ELR (cell line): ENCODE results near the gene MED25.
A peak's percentile ranks its signal among the peaks of the same experiment; 100 is the strongest.

Experiments
- DNase-seq: peaks from one replicate; pipeline ENCODE4 v3.0.0-alpha.2; 2015; ENCODE audit warnings: low read depth

The MED25 gene

GRCh38 chr19:49799271-49799797, 18.8 kb upstream of the MED25 start:
- no peak for DNase-seq

DNA sequence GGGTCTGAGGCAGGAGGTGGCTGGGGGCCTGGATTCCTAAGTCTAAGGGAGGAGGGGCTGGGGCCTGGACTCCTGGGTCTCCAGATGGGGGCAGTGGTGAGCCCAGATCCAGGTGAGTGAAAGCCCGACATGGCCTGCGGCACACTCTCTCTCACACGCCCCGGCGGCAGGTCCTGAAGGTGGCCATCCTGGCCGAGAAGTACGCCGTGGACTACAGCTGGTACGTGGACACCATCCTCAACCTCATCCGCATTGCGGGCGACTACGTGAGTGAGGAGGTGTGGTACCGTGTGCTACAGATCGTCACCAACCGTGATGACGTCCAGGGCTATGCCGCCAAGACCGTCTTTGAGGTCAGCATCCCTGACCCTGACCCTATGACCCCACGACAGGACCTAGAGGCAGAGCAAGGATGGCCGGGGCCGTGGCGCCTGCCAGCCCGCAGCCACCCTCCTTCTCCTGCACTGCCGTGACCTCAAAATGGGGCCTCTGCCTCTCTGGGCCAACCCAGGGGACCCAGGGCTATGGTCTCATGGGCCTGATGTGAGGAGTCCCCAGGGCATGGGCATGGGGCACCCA, 18.2 kb upstream of the MED25 start:
- no peak for DNase-seq

GRCh38 chr19:49800771-49801170, 17.3 kb upstream of the MED25 start:
- no peak for DNase-seq

DNA sequence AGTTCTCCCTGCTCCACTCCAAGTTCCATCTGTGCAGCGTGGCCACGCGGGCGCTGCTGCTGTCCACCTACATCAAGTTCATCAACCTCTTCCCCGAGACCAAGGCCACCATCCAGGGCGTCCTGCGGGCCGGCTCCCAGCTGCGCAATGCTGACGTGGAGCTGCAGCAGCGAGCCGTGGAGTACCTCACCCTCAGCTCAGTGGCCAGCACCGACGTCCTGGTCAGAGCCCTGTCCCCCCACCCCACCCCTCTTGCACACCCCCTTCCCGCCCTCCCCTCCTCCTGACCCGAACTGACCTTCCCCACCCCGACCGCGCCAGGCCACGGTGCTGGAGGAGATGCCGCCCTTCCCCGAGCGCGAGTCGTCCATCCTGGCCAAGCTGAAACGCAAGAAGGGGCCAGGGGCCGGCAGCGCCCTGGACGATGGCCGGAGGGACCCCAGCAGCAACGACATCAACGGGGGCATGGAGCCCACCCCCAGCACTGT, 16.6 kb upstream of the MED25 start:
- no peak for DNase-seq

- peak; percentile 30 for DNase-seq
Observed at GRCh38 chr19:49801966-49802661, 16.0 kb upstream of the MED25 start.

DNA sequence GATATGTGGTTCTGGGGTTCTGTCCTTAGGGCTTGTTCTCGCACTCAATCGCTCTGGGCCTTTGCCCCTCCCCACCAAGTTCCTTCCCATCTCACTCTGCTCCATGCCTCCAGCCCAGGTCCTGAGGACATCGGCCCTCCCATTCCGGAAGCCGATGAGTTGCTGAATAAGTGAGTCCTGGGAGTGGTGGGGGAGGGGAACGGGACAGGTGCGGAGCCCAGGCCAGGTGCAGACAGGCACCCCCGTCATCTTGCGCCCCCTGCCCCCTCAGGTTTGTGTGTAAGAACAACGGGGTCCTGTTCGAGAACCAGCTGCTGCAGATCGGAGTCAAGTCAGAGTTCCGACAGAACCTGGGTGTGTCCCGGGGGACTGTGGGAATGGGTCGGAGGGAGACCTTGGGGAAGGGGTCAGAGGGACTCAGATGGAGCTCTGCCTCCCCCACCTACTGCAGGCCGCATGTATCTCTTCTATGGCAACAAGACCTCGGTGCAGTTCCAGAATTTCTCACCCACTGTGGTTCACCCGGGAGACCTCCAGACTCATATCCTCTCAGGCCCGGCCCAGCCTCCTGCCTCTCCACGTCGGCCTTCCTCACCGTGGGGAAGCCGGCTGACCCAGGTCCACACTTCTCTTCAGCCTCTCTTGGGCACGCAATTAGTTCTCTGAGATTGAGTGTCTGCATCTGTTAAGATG, 15.1 kb upstream of the MED25 start:
- no peak for DNase-seq

- no peak for DNase-seq
Observed at GRCh38 chr19:49803529-49803856, 14.6 kb upstream of the MED25 start.

DNA sequence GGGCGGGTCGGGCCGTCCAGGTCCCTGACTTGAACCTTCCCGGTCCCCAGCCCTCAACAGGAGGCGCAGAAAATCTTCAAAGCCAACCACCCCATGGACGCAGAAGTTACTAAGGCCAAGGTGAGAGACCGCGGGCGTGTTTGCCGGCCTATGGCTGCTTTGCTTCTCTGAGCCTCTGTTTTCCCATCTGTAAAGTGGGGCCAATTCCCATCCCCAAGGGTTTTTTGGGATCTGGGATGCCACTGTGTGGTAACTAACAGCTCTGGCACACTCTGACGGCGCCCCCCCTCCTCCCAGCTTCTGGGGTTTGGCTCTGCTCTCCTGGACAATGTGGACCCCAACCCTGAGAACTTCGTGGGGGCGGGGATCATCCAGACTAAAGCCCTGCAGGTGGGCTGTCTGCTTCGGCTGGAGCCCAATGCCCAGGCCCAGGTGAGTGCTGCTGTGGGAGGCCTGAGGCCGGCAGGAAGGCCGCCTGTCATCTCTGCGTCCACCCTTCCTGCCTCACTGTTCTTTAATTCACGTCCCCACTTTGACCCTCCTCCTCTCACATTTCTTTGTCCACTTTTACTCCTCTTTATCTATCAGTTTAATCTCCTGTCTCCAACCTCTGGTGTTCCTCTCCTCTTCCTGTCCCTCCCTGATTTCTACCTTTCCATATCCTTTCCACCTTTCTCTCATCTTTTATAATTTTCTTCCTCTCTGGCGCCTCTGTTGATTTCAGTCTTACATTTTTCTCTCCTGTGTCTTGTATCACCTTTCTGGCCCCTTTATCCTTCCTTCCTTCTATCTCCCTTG, 12.1 kb upstream of the MED25 start:
- no peak for DNase-seq

GRCh38 chr19:49806620-49806959, 11.5 kb upstream of the MED25 start:
- DNase-seq = no peak

- no peak for DNase-seq
Observed at GRCh38 chr19:49807058-49807903, 10.8 kb upstream of the MED25 start.

DNA sequence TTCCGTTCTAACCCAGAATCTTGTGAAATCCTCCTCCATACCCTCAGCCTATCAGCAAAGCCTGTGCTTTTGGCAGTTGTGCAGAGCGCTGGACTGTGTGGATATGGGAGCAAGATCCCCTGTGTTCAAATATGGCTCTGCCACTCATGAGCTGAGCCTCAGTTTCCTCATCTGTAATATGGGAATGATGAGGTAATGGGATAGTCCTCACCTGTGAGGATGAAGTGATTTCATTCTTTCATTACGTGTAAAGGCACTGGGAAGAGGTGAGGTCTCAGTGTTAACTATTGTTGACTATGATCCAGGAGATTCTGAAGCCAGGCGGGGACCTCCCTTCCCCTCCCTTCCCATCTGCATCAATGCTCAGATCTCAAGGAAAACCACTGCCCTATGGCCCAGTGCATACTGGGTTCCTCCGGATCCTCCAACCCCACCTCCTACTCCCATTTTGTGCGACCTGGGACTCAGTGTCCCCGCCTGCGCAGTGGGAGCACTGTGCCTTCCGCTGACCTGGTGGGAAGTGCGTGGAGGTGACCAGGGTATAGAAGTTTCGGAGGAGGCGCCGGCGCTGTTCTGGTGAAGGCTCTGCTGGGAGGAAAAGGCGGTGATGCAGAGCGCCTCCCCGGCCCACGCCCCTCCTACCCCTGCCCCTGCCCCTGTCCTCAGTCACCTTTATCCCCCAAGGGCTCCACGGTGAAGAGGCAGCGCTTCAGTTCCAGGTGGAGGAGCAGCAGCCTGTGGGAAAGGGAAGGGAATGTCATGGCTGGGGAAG, 10.0 kb upstream of the MED25 start:
- DNase-seq = no peak

GRCh38 chr19:49808711-49809159, 9.4 kb upstream of the MED25 start:
- DNase-seq = peak; percentile 86

GRCh38 chr19:49809160-49809940, 8.7 kb upstream of the MED25 start:
- peak; percentile 37 for DNase-seq

- no peak for DNase-seq
Observed at GRCh38 chr19:49809941-49810389, 8.1 kb upstream of the MED25 start.

- no peak for DNase-seq
Observed at GRCh38 chr19:49811328-49811727, 6.8 kb upstream of the MED25 start.

DNA sequence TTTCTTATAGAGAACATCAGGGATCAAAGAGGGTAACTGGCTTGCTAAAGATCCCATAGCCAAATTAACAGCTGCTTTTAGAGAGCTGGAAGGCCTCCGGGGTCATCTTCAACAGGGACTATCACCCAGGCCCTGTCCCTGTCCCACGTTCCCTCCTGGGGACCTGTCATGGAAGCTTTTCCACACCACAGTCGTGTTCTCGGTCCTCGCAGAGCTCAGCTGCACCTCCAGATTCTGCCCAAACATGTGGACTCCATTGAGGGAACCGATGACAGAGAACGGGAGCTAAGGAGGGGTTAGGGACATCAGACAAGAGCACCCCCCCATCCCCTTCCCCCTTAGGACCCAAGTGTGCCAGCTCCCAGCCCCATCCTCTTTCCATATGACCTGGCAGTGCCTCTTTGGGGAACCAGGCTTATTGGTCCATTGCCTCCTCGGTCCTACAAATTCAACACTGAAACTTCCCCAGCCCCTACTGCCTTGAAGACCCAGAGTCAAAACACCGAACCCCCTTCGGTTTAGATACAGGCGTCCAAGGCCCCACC, 5.6 kb upstream of the MED25 start:
- no peak for DNase-seq

GRCh38 chr19:49812997-49813861, 4.9 kb upstream of the MED25 start, which contains the start of gene FUZ:
FUZ (minus strand) TSS chr19:49813292; CDS start chr19:49813106, 186 bp downstream.
- peak; percentile 98 for DNase-seq

- DNase-seq = no peak
Observed at GRCh38 chr19:49814010-49814409, 4.1 kb upstream of the MED25 start.
